Keratinocyte (primary cell): ENCODE results near the gene SCFD2. TPM values are rescaled to one million over a fixed set of nuclear protein-coding genes. Genes with fewer than 3 reads are reported as not detected.

Experiments used
- DNase-seq: peaks from one replicate; pipeline ENCODE4 v3.0.0-alpha.2; 2011; ENCODE audit warnings: low read depth, missing footprints, low spot score
- FAIRE-seq: peaks from 2 replicates; lab custom pipeline; 2011; peaks lifted over from hg19 to GRCh38; lab: Jason Lieb, UNC
- H2AFZ ChIP-seq: 2 replicates; pipeline ENCODE4 v1.6.0; 2012; ENCODE audit warnings: low read length, control low read depth, inconsistent platforms; ENCODE audit not compliant: control insufficient read depth
- H3K27ac ChIP-seq: 2 replicates; pipeline ENCODE4 v1.5.1; 2011; ENCODE audit warnings: low read length; ENCODE audit not compliant: control insufficient read depth, insufficient read depth
- H3K27me3 ChIP-seq: 3 replicates; pipeline ENCODE4 v1.6.0; 2011; ENCODE audit warnings: low read length; ENCODE audit not compliant: control insufficient read depth, insufficient read depth; ENCODE audit errors: extremely low read depth
- H3K36me3 ChIP-seq, 2 experiments: 2 replicates in 1 of 2; 3 replicates in 1 of 2; pipeline ENCODE4 v1.5.1; 2011; ENCODE audit warnings: low read length in 2 of 2, mild to moderate bottlenecking in 1 of 2; ENCODE audit not compliant: control insufficient read depth in 2 of 2, insufficient read depth in 2 of 2; ENCODE audit errors: extremely low read depth in 1 of 2
- H3K4me1 ChIP-seq: 3 replicates; pipeline ENCODE4 v1.5.1; 2011; ENCODE audit warnings: low read length; ENCODE audit not compliant: control insufficient read depth, insufficient read depth; ENCODE audit errors: extremely low read depth
- H3K4me2 ChIP-seq: 3 replicates; pipeline ENCODE4 v1.6.0; 2011; ENCODE audit warnings: low read depth, low read length; ENCODE audit not compliant: control insufficient read depth, insufficient read depth; ENCODE audit errors: extremely low read depth
- H3K4me3 ChIP-seq, 3 experiments: fragments of 200-600 bp in 1 of 3; sonication (generic) in 1 of 3; 2 replicates in 2 of 3; 3 replicates in 1 of 3; pipeline ENCODE4 v1.5.1; 2011 to 2016; ENCODE audit warnings: low read length in 3 of 3, mild to moderate bottlenecking in 3 of 3, control low read depth in 2 of 3, inconsistent platforms in 1 of 3, low read depth in 1 of 3, mixed read lengths in 1 of 3, mixed run types in 1 of 3, moderate library complexity in 1 of 3; ENCODE audit not compliant: control insufficient read depth in 2 of 3, insufficient read depth in 2 of 3; ENCODE audit errors: extremely low read depth in 1 of 3
- H3K79me2 ChIP-seq: 2 replicates; pipeline ENCODE4 v1.6.0; 2012; ENCODE audit warnings: low read length; ENCODE audit not compliant: control insufficient read depth, insufficient read depth
- H3K9ac ChIP-seq: 3 replicates; pipeline ENCODE4 v1.6.0; 2011; ENCODE audit warnings: low read length; ENCODE audit not compliant: control insufficient read depth, insufficient read depth; ENCODE audit errors: extremely low read depth
- H3K9me1 ChIP-seq: 3 replicates; pipeline ENCODE4 v1.6.0; 2011; ENCODE audit warnings: low read length; ENCODE audit not compliant: control insufficient read depth, insufficient read depth; ENCODE audit errors: extremely low read depth
- H3K9me3 ChIP-seq: 2 replicates; pipeline ENCODE4 v1.5.1; 2012; ENCODE audit warnings: low read depth, low read length; ENCODE audit not compliant: control insufficient read depth
- H4K20me1 ChIP-seq: 3 replicates; pipeline ENCODE4 v1.6.0; 2011; ENCODE audit warnings: low read length; ENCODE audit not compliant: control insufficient read depth, insufficient read depth; ENCODE audit errors: extremely low read depth
- CTCF ChIP-seq, 3 experiments: IDR thresholded peaks in 1 of 3; conservative IDR thresholded peaks in 1 of 3; optimal IDR thresholded peaks in 1 of 3; 2 replicates in 2 of 3; 3 replicates in 1 of 3; pipeline versions ENCODE3 to v1.5.1; 2011; ENCODE audit warnings: low read length in 3 of 3, mild to moderate bottlenecking in 3 of 3, moderate library complexity in 2 of 3, control low read depth in 1 of 3, inconsistent platforms in 1 of 3; ENCODE audit not compliant: insufficient read depth in 2 of 3; ENCODE audit errors: extremely low read depth in 1 of 3
- EZH2 ChIP-seq: IDR thresholded peaks from one replicate; pipeline ENCODE4 v1.6.1; 2012; ENCODE audit warnings: inconsistent platforms, mild to moderate bottlenecking, low read length, moderate library complexity
- dilution Hi-C: fragments of 300-500 bp; cut with MboI; formaldehyde crosslinking; loops from one replicate; pipeline ENCODE4 v1.7.0; 2020; ENCODE audit warnings: low sequenced_read_pairs; ENCODE audit not compliant: extremely low pct_ligation_motif_present
- polyA plus RNA-seq, 5 experiments: library from polyadenylated mRNA; depleted of rRNA in 3 of 5; stranded (reverse) in 3 of 5; stranded (forward) in 1 of 5; unstranded in 1 of 5; fragments of >200 nt; gene quantifications; 1 replicate in 1 of 5; 2 replicates in 3 of 5; 3 replicates in 1 of 5; pipeline versions ENCODE4 v1.2.1 to v1.2.3, GENCODE V29; 2011 to 2012; ENCODE audit warnings: missing spikeins in 2 of 5, low read depth in 1 of 5, low replicate concordance in 1 of 5

The SCFD2 gene
- polyA plus RNA-seq, 1 donor (not counting 4 experiments of a cell fraction or from before 2014, with no cell fraction given), result 13.9 TPM

- Histone ChIP-seq H3K4me3 (no peak overlapping the region), H4K20me1 (no peaks in the 10 kb centered on the region), H3K27me3 (no peaks in the 10 kb centered on the region), H3K79me2 (no peaks in the 10 kb centered on the region), H3K27ac (no peak overlapping the region), H3K36me3 (no peaks in the 10 kb centered on the region), H3K4me2 (no peak overlapping the region), H3K9me1 (no peaks in the 10 kb centered on the region), H3K9me3 (no peaks in the 10 kb centered on the region), H2AFZ (no peak overlapping the region), H3K4me1 (no peaks in the 10 kb centered on the region), H3K9ac (no peak overlapping the region)
- dilution Hi-C loops, result no loop called here
- DNase-seq, result no peak
- no peak for TF ChIP-seq CTCF (optimal IDR thresholded peaks at IDR 0.05 in 1 of 3, IDR thresholded peaks at IDR 0.05 in 1 of 3, conservative IDR thresholded peaks at IDR 0.05 in 1 of 3; ENCODE audit: extremely low read depth in 1 of 3, insufficient read depth in 2 of 3, low read length in 3 of 3)
- TF ChIP-seq EZH2, result no peak
- FAIRE-seq, result no peak
These were observed 433.0 kb downstream of the SCFD2 start for GRCh38 chr4:52932591-52933470.

GRCh38 chr4:52931243-52931642 lies 434.6 kb downstream of the SCFD2 start:
- no peaks in the 10 kb centered on the region for H4K20me1 ChIP-seq
- DNase-seq, result no peak
- H3K9me1 ChIP-seq, result no peaks in the 10 kb centered on the region
- H3K36me3 ChIP-seq, result no peaks in the 10 kb centered on the region
- H3K79me2 ChIP-seq, result no peaks in the 10 kb centered on the region
- no peaks in the 10 kb centered on the region for H3K27me3 ChIP-seq
- no peaks in the 10 kb centered on the region for H3K4me1 ChIP-seq
- dilution Hi-C loops, result no loop called here
- H2AFZ ChIP-seq, result no peak overlapping the region
- H3K27ac ChIP-seq, result no peak overlapping the region
- H3K4me3 ChIP-seq, result no peak overlapping the region
- H3K9ac ChIP-seq, result no peak overlapping the region
- TF ChIP-seq EZH2 (no peak), CTCF (optimal IDR thresholded peaks at IDR 0.05 in 1 of 3, IDR thresholded peaks at IDR 0.05 in 1 of 3, conservative IDR thresholded peaks at IDR 0.05 in 1 of 3; ENCODE audit: extremely low read depth in 1 of 3, insufficient read depth in 2 of 3, low read length in 3 of 3) (no peak)
- no peak overlapping the region for H3K4me2 ChIP-seq
- FAIRE-seq, result no peak
- no peaks in the 10 kb centered on the region for H3K9me3 ChIP-seq
